HCT116 (cell line): Measurements from ENCODE around the gene RCOR1.

Source experiments
- MAX ChIP-seq: IDR thresholded peaks from 2 replicates; pipeline ENCODE4 v1.6.1; 2012
- POLR2AphosphoS5 ChIP-seq: IDR thresholded peaks from 2 replicates; pipeline ENCODE4 v1.6.1; 2011; ENCODE audit warnings: mild to moderate bottlenecking, low read depth, low read length, moderate library complexity
- RAD21 ChIP-seq: IDR thresholded peaks from 2 replicates; pipeline ENCODE4 v1.6.1; 2012; ENCODE audit warnings: low read depth, mild to moderate bottlenecking
- TF ChIP-seq, protein P1 (sequence below), 3 experiments: fragments of 200-600 bp in 1 of 3; sonication (generic) in 1 of 3; IDR thresholded peaks in 2 of 3; conservative IDR thresholded peaks in 1 of 3; 2 replicates each; pipeline ENCODE4 v1.5.1; 2012 to 2017; ENCODE audit warnings: low read depth in 2 of 3, low read length in 2 of 3, antibody characterized with exemption in 1 of 3, borderline replicate concordance in 1 of 3, control low read depth in 1 of 3, mild to moderate bottlenecking in 1 of 3, mixed read lengths in 1 of 3, mixed run types in 1 of 3, moderate library complexity in 1 of 3; ENCODE audit not compliant: insufficient read depth in 1 of 3

DNA sequence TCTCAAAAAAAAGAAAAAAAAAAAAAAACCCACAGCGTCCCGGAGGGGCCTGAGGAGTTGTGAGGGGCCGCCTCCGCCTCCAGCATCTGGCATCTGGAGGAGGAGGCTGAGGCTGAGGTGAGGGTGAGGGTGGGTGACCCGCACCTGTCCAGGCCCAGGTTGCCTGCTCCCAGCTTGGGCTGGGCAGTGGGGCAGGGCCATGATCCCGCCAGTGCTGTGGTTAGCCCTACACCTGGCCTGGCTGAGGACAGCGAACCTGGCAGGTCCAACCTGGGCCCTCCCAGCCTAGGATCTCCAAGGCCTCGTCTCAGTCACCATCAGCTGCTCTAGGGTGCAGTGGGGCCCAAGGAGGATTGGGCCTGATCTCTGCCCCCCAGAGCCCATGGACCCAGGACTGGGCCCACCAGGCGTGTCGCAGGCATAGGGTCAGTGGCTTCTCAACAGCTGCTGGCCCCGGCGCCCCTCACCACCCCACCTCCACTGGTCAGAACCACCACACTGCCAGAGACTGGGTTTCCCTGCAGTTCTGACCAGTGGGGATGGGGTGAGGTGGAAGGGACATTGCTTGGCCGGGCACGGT lies 36.3 kb upstream of the RCOR1 start:
- TF ChIP-seq, protein P1, sequence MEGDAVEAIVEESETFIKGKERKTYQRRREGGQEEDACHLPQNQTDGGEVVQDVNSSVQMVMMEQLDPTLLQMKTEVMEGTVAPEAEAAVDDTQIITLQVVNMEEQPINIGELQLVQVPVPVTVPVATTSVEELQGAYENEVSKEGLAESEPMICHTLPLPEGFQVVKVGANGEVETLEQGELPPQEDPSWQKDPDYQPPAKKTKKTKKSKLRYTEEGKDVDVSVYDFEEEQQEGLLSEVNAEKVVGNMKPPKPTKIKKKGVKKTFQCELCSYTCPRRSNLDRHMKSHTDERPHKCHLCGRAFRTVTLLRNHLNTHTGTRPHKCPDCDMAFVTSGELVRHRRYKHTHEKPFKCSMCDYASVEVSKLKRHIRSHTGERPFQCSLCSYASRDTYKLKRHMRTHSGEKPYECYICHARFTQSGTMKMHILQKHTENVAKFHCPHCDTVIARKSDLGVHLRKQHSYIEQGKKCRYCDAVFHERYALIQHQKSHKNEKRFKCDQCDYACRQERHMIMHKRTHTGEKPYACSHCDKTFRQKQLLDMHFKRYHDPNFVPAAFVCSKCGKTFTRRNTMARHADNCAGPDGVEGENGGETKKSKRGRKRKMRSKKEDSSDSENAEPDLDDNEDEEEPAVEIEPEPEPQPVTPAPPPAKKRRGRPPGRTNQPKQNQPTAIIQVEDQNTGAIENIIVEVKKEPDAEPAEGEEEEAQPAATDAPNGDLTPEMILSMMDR (IDR thresholded peaks at IDR 0.05 in 2 of 3, conservative IDR thresholded peaks at IDR 0.05 in 1 of 3; ENCODE audit: borderline replicate concordance in 1 of 3, insufficient read depth in 1 of 3, low read depth in 2 of 3, low read length in 2 of 3): no peak
- TF ChIP-seq MAX (no peak), RAD21 (no peak), POLR2AphosphoS5 (no peak)
